Stimulated activated CD8-positive, alpha-beta memory T cell treated with anti-CD3 and anti-CD28 coated beads, Interleukin-4, amount 100 ng/mL, for 48 hours (primary cell): Measurements from ENCODE around the gene C17orf50.

Source experiments
- DNase-seq: peaks from one replicate; pipeline ENCODE4 v3.0.0-alpha.2; 2020

The C17orf50 gene

DNA sequence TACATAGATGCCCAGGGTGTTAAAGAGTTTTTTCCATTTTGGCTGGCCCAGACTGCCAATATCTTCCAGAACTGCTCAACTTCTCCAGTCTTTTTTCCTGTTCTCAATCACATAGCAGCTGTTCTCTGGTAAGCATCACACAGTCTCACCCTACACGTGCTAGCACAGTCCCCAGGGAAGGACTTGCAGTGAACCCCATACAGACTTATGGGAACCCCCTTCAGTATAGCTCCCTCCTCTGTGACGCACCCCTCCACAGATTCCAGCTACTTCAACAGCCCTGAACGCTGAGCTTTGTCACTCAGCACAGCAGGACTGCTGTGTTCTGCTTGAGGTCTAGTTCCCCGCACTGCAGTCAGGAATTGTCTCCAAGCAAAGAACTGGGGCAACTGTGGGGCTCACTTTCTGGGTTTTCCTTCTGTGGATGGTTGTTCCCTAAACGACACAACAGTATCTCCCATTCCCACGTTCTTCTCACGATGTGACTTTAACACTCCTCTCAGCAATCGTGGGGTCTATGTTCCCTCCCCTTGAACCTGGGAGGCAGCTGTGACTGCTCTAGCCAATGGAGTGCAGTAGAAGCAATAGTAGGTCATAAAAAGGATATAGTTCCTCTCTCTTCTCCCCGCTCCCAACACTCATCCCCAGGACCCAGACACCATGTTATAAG lies 31.1 kb downstream of the C17orf50 start:
- no peak for DNase-seq

DNA sequence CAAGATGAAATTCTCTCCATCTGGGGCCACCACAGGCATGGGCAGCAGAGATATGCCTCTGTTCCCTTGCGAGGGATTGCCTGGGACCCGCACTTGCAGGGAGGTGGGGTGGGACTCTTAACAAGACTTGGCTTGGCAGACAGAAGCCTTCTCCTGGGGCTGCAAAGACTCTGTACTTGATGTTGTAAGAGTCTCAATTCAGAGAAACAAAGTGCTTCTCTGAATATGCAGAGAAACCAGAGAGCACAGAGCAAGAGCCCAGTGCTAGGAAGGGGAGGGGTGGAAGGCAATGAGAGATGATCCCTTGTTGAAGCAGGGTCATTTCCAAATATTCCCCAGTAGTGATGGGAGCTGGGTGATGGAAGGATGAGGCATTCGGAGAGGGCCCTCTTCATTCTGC lies 32.6 kb downstream of the C17orf50 start:
- peak; percentile 12 for DNase-seq

DNA sequence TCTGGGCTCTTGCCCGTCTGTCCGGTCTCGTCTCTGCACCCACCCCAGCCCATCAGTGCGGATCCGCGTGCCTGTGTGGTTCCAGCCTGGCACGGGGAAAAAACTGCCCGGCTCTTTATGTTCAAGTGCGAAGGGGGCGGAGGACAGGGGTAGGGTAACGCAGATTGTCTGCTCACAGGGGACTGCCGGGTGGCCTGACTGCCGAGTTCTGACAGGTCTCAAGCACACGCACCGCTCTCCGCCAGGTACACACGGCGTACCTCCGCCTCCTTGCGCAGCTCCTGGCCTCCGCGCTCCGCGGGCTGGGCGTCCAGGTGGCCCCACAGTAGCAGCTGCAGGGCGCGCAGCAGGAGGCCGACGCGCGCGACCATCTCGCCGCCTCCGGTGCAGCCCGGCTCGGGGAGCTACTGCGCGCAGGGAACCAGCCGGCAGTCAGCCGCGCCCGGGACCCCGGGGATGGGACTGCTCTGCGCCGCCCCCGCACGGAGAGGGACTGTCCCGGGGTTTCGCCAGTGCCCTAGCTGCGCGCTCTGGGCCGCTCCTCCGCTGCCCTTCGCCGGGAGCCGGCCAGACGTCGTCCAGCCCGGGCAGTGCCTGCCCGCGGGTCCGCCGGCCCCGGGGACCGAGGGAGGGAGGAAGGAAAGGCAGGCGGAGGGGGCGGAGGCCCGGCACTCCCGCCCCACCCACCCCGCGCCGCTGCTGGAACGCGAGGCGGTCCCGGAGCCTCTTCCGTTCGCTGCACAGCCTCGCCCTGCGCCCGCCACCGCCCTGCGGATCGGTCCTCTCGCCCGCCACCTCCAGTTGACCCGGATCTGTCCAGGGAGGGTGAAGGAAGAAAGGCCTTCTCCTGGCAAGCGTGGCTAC lies 34.6 kb downstream of the C17orf50 start, which contains the start of gene MMP28:
Gene MMP28, minus strand, starts transcription at position 635 of the 864 bp plus-strand sequence. Its CDS starts 264 bp downstream, at position 371.
- DNase-seq, result peak; percentile 59

DNA sequence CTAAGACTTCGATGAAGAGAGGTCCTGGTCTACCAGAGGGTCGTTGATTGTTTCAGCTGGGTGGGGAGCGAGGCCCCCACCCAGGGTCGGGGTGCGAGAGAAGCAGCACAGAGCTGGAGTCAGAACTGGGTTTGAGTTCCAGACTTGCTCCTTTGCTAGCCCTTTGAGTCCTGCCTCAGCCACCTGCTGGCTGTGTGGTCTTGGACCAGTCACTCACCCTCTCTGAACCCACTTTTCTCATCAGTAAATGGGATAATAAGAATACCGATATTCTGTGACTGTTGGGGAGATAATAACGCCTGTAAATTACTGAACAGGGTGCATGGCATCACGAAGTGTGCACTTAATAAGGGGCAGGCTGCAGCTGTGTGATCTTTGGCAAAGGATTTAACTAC lies 35.2 kb downstream of the C17orf50 start:
- no peak for DNase-seq

DNA sequence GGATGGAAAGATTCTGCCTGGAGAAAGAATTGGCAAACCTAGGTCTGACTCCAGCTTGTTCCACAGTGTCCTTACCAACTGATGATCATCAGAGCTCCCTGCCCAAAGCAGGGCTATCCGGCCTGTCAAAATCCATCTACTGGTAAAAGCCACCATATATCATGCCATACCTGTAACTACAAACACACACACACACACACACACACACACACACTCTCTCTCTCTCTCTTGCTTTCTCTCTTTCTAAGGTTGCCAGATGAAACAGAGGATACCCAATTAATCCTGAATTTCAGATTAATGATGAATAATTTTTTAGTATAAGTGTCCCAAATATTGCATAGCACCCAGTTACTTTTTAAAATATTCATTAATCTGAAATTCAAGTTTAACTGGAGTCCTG lies 36.3 kb downstream of the C17orf50 start:
- no peak for DNase-seq

DNA sequence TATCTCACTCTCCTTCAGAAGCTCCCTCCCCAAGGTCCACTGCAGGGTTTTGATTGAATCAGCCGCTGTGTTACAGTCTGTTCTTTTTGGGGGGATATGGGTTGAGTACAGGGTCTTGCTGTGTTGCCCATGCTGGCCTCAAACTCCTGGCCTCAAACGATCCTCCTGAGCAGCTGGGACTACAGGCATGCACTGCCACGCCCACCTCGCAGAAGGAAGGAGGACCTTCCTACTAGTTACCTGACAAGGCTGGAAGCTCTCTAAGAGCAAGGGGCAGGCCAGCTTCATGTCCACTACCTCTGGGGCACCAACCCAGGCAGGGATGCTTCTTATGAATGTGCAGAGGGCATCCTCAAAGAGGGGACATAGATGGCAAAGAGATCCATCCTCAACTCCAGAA lies 36.7 kb downstream of the C17orf50 start:
- DNase-seq, result no peak

DNA sequence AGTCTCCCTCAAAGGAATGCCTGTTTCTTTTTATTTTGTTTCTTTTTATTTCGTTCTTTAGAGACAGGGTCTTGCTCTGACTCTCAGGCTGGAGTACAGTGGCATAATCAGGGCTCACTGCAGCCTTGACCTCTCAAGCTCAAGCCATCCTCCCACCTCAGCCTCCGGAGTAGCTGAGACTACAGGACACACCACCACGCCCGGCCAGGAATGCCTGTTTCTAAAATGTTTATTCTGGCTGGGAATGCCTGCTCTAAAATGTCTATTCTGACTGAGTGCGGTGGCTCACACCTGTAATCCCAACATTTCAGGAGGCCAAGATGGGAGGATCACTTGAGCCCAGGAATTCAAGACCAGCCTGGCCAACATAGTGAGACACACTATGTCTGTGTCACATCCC lies 37.2 kb downstream of the C17orf50 start:
- DNase-seq, result no peak

DNA sequence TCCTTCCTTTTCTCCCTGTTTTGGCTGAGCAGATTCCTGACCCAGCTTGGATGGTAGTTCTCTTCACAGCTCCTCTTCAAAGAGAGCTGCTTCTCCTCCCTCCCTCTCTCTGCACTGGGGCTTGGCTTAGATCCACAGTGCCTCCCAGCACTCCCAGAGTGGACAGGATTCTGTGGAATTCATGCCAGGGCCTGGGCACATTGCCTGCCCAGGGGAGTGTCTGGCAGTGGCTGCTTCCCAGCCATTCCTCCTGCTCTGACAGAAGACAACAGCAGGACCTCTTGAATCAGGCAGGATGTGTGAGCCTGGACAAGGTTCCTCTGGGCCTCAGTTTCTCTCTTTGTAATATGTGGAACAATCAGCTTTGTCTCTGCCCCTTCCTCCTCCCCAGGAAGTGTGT lies 39.3 kb downstream of the C17orf50 start:
- DNase-seq, result no peak

DNA sequence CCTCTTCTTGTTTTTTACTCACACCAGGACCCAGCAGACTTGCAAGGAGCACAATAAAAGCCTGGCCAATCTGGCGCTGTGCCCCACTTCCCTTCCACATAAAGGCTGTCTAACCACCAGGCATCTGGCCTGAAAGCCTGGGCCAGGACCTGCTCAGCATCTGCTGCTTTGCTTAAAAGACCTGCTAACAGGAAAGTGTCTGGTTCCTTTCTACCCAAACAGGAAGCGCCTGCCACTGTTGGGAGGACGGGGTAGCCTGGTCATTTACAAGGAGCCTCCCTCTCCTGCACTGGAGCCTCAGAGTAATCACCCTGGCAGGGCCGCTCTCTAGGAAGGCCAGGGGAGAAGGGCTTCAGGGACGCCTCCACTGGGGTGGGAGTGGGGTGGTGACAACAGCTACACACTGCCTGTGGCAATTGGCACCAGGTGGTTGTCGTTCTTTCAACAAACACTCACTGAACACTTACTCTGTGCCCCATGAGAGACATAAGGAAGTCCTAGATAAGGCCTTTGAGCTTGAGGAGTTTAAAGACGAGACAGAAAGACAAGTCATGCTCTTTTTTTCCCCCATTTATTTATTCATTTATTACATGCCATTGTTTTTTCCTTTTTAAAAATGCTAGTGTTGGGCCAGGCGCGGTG lies 41.0 kb downstream of the C17orf50 start:
- no peak for DNase-seq

DNA sequence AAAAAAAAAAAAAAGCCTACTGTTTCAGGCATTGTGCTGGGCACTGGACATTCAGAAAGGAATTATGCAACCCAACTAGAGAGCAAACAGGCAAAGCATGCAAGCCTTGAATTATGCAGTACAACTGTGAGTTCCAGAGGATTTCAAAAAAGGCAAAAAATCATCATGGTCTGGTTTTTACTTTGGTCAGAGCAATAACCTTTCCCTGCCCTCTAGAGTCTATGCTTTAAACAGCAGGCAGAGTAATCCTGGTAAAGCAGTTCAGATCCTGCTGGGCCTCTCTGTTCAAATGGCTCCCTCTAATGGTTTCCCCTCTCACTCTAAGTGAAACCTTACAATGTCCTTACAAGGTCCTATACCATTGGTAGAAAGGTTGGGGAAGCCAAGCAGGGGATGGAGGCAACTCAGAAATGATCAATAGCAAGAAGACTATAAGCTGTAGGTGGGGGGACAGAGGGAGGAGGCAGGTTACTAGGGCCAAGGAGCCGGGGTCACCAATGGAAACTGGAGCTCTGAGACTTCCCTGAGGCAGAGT lies 44.0 kb downstream of the C17orf50 start:
- DNase-seq, result peak; percentile 42

DNA sequence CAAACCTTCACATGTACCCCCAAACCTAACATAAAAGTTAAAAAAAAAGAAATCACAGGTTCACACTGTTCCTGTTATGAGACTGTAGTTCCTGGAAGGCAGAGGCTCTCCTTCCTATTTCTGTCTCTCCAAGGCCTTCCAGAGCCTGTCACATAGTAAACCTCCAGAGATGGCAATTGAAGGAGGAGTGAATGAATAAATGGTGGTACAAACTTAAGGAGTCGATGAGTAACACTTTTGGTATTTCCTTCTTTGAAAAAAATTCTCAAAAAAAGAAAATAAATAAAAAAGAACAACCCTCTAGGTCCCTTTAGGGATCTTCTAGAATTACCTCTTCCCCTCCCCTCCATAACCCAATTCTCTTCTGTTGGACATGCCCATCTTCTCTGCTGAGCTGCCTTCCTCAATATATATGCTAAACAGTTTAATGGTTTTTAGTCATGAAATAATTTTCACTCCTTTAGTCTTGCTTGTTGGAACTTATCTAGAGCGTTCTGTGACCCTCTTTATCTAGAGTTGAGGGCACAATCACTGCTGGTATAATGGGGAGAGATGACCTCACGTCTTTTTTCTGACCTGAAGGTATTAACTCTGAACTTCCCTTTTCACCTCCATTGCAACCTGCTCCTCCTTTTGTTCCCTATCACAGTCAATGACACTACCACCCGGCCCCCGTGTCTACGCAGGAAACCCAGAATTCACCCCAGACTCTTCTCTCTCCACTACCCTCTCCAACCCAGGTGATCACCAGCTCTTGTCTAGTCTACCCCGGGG lies 46.9 kb downstream of the C17orf50 start:
- no peak for DNase-seq

DNA sequence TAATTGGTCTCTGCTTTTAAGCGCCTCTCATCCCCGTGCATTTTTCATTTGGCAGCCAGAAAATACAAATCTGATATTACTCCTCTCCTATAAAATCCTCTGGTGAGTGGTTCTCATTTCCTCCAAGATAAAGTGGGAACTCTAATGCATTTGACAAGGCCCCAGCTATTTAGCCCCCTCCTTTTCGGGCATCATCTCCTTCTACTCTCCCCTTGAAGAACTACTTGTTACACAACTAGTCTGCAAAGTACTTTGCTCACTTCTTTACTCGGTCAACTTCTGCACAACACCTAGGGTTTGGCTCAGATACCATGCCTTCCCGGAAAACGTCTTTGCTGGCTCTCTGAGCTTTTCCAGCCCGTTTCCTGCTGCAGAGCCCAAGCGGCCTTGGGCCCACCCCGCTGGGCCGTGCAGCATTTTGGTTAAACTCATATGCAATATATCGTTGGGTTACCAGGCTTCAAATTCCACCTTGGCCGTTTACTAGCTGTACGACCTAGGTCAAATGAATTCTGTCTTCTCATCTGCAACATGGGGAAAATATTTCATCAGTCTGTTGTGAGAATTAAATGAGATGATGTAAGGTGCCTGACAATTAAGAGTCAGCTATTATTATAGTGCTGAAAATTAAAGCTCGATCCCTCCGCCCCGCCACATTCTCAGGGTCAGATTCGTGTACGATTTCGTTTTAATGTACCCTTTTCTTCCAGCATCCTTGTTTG lies 47.7 kb downstream of the C17orf50 start:
- no peak for DNase-seq

DNA sequence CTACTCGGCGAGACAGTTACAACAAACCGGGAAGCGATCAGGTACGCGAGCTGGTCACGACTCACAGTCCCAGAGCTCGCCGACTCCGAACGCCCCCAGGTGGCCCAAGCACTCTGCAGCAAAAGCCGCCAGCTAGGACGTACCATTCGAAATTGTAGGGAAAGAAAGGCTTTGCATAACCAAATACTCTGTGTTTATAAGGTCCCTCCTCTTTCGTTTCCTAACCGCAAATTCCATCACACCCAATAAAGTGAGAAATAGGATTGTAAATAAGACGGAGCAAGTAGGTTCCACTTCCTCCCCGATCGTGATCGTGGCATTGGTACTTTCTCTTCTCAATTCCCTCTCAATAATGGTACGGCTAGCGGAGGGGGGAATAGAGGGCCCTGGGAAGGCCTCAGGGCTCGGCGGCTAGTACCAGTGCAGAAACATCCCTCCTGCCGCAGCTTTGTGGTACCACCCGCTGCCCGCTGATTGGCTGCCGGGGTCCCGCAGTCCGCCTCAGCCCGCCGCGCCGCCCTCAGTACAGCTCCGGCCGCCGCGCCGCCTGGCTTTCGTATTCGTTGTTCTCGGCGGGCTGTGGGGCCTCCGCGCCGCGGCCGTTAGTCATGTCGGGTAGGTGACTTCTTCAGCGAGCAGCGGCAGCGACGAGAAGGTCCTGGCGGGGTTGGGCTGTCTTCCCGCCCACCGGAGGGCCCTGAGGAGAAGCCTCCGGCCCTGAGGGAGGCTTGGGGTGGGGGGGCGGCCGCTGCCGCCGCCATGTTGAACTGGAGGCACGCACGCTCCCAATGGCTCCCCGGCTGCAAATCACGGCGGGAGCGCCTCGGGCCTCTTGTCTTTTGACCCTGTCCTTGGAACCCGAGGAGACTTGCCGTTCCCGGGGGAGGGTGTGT lies 48.5 kb downstream of the C17orf50 start, which contains the start of gene TAF15:
Gene TAF15, plus strand, starts transcription at position 523 of the 893 bp plus-strand sequence. Its CDS starts 86 bp downstream, at position 609.
- peak; percentile 95 for DNase-seq

DNA sequence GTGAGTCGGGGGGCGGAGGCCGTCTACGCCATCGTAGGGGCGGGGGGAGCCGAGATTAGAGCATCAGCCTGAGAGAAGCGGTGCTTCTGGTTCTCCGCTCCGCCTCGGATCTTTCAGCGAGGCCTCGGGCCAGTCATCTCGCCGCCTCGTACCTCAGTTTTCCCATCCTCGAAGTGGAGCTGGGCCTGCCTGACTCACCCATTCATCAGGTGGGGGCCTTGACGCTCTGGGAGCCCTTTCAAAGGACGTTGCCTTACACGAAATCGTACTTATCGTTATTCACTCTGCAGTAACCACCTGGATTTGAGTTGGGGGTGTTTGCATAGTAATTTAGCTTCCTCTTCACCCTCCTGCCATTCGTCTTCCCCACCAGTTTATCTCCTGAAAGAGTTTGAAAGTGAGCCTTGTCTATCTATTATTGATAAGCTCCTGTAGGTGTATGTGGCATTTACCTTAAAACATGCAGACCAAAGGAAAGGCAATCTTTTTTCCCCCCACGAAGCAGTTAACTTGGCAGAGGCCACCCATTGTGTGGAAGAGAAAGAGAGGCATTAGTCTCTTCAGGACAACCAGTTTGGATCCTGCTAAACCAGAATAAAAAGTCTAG lies 49.3 kb downstream of the C17orf50 start:
- DNase-seq, result no peak

DNA sequence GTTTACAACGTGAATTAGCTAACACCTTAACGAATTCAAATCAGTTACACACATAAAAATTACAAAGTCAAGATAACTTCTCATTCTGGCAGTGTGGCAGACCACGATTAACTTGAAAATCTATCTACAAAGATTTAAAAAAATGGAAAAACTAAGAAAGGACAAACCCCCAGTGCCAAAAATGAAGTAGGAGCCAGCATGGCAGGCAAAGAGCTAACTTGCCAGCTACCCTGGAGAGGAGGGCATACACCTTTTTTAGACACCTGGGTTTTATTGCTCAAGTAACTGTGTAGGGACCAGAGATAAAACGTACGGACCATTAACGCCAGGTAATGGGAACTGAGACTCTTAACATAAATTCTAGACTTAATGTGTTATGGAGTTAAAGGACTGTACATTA lies 51.1 kb downstream of the C17orf50 start:
- no peak for DNase-seq

DNA sequence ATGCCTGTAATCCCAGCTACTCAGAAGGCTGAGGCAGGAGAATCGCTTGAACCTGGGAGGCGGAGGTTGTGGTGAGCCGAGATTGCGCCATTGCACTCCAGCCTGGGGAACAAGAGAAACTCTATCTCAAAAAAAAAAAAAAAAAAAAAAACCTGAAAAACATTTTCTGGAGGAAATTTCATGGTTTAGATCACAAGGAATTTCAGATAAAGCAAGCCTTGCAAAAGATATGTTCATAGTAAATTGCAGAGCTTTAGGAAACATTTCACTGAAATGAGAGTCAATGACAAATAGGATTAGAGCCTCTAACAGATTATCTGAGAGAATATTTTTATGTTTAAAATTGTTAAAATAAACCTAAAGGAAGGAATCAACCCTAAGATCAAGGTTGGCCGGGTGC lies 51.8 kb downstream of the C17orf50 start:
- DNase-seq, result no peak
